Nucleus accumbens (tissue), 56 donors: ENCODE data around the gene KRTAP2-3.
"Not testable (repeated sequence)": the region's sequence is repeated elsewhere in the genome, so short reads cannot be mapped to it uniquely, and the experiment has no call there.

ENCODE experiments used
- DNase-seq, 56 donors: peaks; one replicate each; lab custom pipeline; 2025; lab: John Stamatoyannopoulos, UW

The KRTAP2-3 gene

GRCh38 chr17:41069031-41069430 lies 9.1 kb upstream of the KRTAP2-3 start:
- no peak for DNase-seq

- DNase-seq, result no peak
Measured at GRCh38 chr17:41067281-41067680, 7.4 kb upstream of the KRTAP2-3 start.

- no peak for DNase-seq
Measured at GRCh38 chr17:41065829-41066624, 6.1 kb upstream of the KRTAP2-3 start, which contains the start of gene KRTAP2-4. TSS of gene KRTAP2-4 (minus strand) at chr17:41065879. CDS start at chr17:41065845, 34 bp downstream.

- DNase-seq, result not testable (repeated sequence)
Measured at GRCh38 chr17:41065016-41065689, 5.2 kb upstream of the KRTAP2-3 start.

- no peak for DNase-seq
Measured at GRCh38 chr17:41064301-41064700, 4.4 kb upstream of the KRTAP2-3 start.

- no peak for DNase-seq
Measured at GRCh38 chr17:41063449-41063848, 3.5 kb upstream of the KRTAP2-3 start.

GRCh38 chr17:41061964-41062363 lies 2.0 kb upstream of the KRTAP2-3 start:
- DNase-seq, result no peak

GRCh38 chr17:41059276-41060051 lies 450 bp downstream of the KRTAP2-3 start:
- DNase-seq, result not testable (repeated sequence)

GRCh38 chr17:41058741-41059140 lies 1.2 kb downstream of the KRTAP2-3 start:
- DNase-seq, result no peak

- DNase-seq, result no peak
Measured at GRCh38 chr17:41057547-41057946, 2.4 kb downstream of the KRTAP2-3 start.

- DNase-seq, result not testable (repeated sequence)
Measured at GRCh38 chr17:41055130-41055529, 4.8 kb downstream of the KRTAP2-3 start, which contains the start of gene KRTAP2-2. TSS of gene KRTAP2-2 (minus strand) at chr17:41055230. CDS start at chr17:41055211, 19 bp downstream.

- DNase-seq, result not testable (repeated sequence)
Measured at GRCh38 chr17:41054556-41054955, 5.4 kb downstream of the KRTAP2-3 start.

- no peak for DNase-seq
Measured at GRCh38 chr17:41054025-41054424, 5.9 kb downstream of the KRTAP2-3 start.

GRCh38 chr17:41052566-41052965 lies 7.3 kb downstream of the KRTAP2-3 start:
- no peak for DNase-seq

- no peak for DNase-seq
Measured at GRCh38 chr17:41049110-41049509, 10.8 kb downstream of the KRTAP2-3 start.

GRCh38 chr17:41048441-41048840 lies 11.5 kb downstream of the KRTAP2-3 start:
- DNase-seq, result no peak

GRCh38 chr17:41046735-41047465 lies 13.0 kb downstream of the KRTAP2-3 start, which contains the start of gene KRTAP2-1:
TSS of gene KRTAP2-1 (minus strand) at chr17:41047316. CDS start at chr17:41047267, 49 bp downstream.
- DNase-seq, result not testable (repeated sequence)

- no peak for DNase-seq
Measured at GRCh38 chr17:41042953-41043352, 17.0 kb downstream of the KRTAP2-3 start.

GRCh38 chr17:41040783-41041571 lies 18.9 kb downstream of the KRTAP2-3 start, which contains the start of gene KRTAP1-1:
TSS of gene KRTAP1-1 (minus strand) at chr17:41041450. CDS start at chr17:41041397, 53 bp downstream.
- peak in 3 of 56 donors; percentile 2 to 11 (median 7) for DNase-seq
